ENCODE data around the gene SPTBN5.

SPTBN5 gene

DNA sequence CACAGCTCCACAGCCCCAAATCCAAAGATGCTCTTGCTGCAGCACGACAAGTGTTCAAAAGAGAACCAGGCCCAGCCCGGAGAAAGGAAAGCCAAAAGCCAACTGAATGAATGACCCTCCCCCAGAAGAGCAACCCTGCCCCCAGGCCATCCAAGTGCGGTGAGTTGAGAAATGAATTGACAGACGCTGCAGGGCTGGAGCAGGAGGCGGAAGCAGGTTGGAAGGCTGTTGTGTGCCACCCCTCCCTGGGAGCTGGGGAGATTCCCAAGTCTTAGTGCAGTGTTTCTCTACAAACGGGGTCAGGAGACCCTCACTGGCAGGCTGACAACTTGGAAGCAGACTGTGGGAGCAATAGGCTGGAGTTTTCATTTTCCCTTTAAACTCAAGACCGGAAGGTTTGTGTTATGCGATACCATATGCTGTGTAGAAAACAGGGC, 3.5 kb upstream of the SPTBN5 start:
- DNase-seq (ENCODE audit: low read depth in 2 of 2) = no peak
- no peak for TF ChIP-seq CTCF (IDR thresholded peaks at IDR 0.05; ENCODE audit: low read depth, low read length)
- no peak overlapping the region for H3K4me3 ChIP-seq (replicated peaks in 1 of 2; ENCODE audit: low read depth in 2 of 2, low read length in 2 of 2)

DNA sequence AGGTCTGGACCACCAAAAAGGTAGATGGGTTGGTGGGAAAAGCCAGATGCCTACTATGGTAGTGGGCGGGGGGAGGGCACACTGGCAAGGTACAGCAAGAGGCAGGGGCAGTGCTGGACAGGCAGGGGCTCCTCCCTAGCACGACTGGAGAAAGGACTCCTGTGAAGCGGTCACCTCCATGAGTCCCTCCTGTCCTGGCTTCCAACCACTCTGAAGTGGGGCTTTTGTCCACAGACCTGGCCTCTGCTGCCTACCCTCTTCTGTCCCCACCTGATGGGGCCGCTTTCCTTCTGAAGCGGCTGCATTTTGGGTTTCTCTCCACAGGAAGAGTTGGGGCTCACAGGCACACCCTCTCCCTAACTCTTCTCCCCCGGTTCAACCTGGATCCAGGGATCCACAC, 2.7 kb upstream of the SPTBN5 start:
- H3K4me3 ChIP-seq (replicated peaks in 1 of 2; ENCODE audit: low read depth in 2 of 2, low read length in 2 of 2) = no peak overlapping the region
- no peak for DNase-seq (ENCODE audit: low read depth in 2 of 2)
- TF ChIP-seq CTCF (IDR thresholded peaks at IDR 0.05; ENCODE audit: low read depth, low read length) = no peak

DNA sequence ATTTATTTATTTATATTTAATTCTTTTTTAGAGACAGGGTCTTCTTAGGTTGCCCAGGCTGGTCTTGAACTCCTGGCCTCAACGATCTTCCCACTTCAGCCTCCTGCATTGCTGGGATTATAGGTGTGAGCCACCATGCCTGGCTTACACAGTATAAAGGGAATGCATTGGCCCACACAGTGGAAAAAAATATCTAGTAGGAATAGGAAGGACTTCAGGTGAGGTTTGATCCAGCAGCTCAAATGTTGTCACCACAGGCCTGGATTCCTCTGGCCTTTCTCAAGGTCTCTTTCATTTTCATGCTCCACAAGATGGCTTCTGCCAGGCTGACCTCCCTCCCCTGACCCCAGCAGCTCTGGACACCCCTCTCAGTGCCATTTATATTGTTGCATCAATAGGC, 2.1 kb upstream of the SPTBN5 start:
- no peak overlapping the region for H3K4me3 ChIP-seq (replicated peaks in 1 of 2; ENCODE audit: low read depth in 2 of 2, low read length in 2 of 2)
- no peak for DNase-seq (ENCODE audit: low read depth in 2 of 2)
- TF ChIP-seq CTCF (IDR thresholded peaks at IDR 0.05; ENCODE audit: low read depth, low read length) = no peak

DNA sequence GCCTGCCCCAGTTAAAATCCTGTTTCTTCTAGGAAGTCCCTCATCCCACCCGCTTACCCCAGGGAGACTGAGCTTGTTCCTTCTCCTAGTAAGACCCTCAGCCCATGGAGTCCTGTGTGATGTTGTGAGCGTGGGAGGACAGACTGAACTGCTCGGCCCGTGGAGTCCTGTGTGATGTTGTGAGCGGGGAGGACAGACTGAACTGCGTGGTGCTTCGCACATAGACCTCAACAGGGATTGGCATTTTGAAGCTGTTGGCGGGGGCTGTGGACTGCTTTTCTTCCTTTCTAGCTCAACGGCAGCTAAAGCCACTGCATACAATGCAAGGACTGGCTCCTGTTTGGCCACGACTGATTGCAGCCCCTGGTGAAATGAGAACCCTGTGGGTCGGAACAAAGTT, 1.6 kb upstream of the SPTBN5 start:
- DNase-seq (ENCODE audit: low read depth in 2 of 2) = no peak
- TF ChIP-seq CTCF (IDR thresholded peaks at IDR 0.05; ENCODE audit: low read depth, low read length) = no peak
- H3K4me3 ChIP-seq (replicated peaks in 1 of 2; ENCODE audit: low read depth in 2 of 2, low read length in 2 of 2) = no peak overlapping the region

DNA sequence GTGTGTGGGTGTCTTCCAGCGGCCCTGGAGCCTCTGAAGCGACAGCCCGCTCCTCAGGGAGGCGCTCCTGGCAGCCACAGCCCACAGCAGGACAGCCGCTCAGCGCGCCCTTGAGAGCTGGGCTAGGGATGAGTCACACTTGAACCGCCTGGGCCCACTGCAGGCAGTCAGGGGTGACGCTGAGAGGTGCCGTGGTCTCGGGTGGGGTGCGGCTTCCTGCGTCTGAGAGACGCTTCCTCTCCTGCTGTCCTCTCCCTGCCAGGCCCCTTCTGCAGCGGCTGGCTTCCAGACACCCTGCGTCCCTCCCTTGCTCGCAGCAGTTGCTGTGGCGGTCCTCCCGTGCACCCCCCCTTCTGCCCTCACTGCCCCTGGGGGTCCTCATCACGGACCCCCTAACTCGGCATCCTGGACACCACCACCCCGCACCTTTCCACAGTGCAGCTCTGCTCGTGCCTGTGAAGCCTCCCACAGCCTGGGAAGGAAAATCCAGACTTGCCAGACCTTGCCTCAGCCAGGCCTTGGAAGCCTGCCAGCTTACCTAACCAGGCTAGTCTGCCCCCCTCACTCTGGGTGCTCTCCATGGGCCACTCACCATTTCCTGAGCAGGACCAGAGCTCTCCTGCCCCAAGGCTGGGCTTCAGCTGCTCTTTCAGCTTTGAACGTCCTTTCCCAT, 1.1 kb upstream of the SPTBN5 start:
- DNase-seq (ENCODE audit: low read depth in 2 of 2) = peak; percentile 76 to 81
- TF ChIP-seq CTCF (IDR thresholded peaks at IDR 0.05; ENCODE audit: low read depth, low read length) = no peak
- peak overlapping the region in 1 of 2 donors; percentile 10 for H3K4me3 ChIP-seq (replicated peaks in 1 of 2; ENCODE audit: low read depth in 2 of 2, low read length in 2 of 2)

DNA sequence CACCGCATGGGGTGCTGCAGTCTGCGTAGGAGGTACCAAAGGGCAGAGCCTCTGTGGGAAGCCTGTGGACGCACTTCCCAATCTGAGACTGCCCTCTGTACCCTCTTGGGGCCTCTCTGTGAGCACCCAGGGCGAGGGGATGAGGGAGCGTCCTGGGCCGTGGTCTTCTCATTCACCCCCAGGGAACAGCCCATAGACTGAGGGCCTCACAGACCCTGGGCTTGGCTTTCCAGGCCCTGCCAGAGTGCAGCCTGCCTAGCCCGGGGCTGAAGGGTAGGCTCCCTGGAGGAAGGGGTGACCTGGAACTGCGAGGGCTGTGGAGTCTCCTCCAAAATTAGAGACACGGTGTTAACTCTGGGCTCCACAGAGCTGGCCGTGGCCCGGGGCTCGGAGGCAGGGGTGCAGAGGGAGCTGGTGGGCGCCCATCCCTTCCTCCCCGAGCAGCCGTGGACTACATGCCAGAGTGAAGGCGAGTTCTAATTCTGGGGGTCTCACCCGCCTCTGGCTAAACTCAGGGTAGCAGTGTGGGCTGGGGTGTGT, 468 bp upstream of the SPTBN5 start:
- peak overlapping the region in 1 of 2 donors; percentile 10 for H3K4me3 ChIP-seq (replicated peaks in 1 of 2; ENCODE audit: low read depth in 2 of 2, low read length in 2 of 2)
- no peak for TF ChIP-seq CTCF (IDR thresholded peaks at IDR 0.05; ENCODE audit: low read depth, low read length)
- DNase-seq (ENCODE audit: low read depth in 2 of 2) = no peak
